Choroid plexus epithelial cell (primary cell): Measurements from ENCODE around the gene ZNF444.
A peak's percentile ranks its signal among the peaks of the same experiment; 100 is the strongest.

Source experiments
- DNase-seq: peaks from one replicate; pipeline ENCODE4 v3.0.0-alpha.2; 2010; ENCODE audit warnings: low read depth
- H3K4me3 ChIP-seq: 2 replicates; pipeline ENCODE4 v1.5.1; 2011; ENCODE audit warnings: low read depth, mild to moderate bottlenecking, control low read depth, low read length, moderate library complexity
- CTCF ChIP-seq: conservative IDR thresholded peaks from 2 replicates; pipeline ENCODE4 v1.5.1; 2011; ENCODE audit warnings: low read depth, mild to moderate bottlenecking, control low read depth, inconsistent platforms, low read length, moderate library complexity

ZNF444 gene

GRCh38 chr19:56133858-56134653, 7.0 kb upstream of the ZNF444 start:
- TF ChIP-seq CTCF: no peak
- H3K4me3 ChIP-seq: no peak overlapping the region
- DNase-seq: no peak

- no peak for DNase-seq
- no peak for TF ChIP-seq CTCF
These were observed 6.5 kb upstream of the ZNF444 start for GRCh38 chr19:56134654-56134921.

GRCh38 chr19:56136362-56136761, 4.7 kb upstream of the ZNF444 start:
- H3K4me3 ChIP-seq: no peak overlapping the region
- TF ChIP-seq CTCF: no peak
- peak; percentile 51 for DNase-seq

More at GRCh38 chr19:56134654-56134921, 6.5 kb upstream of the ZNF444 start:
- no peak overlapping the region for H3K4me3 ChIP-seq

GRCh38 chr19:56137405-56137804, 3.7 kb upstream of the ZNF444 start:
- no peak overlapping the region for H3K4me3 ChIP-seq
- no peak for DNase-seq
- no peak for TF ChIP-seq CTCF

GRCh38 chr19:56138069-56138468, 3.0 kb upstream of the ZNF444 start:
- DNase-seq: peak; percentile 12
- no peak overlapping the region for H3K4me3 ChIP-seq
- no peak for TF ChIP-seq CTCF

- peak overlapping the region; percentile 70 for H3K4me3 ChIP-seq
- peak; percentile 11 for DNase-seq
- no peak for TF ChIP-seq CTCF
These were observed 1.1 kb upstream of the ZNF444 start for GRCh38 chr19:56139847-56140582.
